ENCODE data around the gene CYB561A3. TPM values are rescaled to one million over a fixed set of nuclear protein-coding genes. Genes with fewer than 3 reads are reported as not detected.

The CYB561A3 gene
- total RNA-seq, 2 experiments from 2014 or later: 28.1 to 63.8 TPM

DNA sequence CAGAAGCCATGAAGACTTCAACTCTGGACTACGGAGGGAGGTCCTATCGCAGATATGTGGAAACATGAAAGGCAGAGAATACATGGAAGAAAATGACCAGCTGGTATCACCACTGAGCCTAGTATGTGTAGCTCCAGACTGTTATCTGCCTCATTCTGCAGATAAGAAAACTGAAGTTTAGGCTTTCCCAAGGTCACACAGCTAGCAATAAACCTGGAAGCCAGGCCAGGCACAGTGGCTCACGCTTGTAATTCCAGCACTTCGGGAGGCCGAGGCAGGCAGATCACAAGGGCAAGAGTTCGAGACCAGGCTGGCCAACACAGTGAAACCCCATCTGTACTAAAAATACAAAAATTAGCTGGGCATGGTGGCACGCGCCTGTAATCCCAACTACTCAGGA is 50.9 kb downstream of the CYB561A3 start:
- CTCF ChIA-PET (ENCODE audit: unreplicated experiment): interaction anchor here (0.8 kb wide), 1 partner anchor 75 kb away, joined by 3 read pairs; no protein-coding TSS in a partner anchor

DNA sequence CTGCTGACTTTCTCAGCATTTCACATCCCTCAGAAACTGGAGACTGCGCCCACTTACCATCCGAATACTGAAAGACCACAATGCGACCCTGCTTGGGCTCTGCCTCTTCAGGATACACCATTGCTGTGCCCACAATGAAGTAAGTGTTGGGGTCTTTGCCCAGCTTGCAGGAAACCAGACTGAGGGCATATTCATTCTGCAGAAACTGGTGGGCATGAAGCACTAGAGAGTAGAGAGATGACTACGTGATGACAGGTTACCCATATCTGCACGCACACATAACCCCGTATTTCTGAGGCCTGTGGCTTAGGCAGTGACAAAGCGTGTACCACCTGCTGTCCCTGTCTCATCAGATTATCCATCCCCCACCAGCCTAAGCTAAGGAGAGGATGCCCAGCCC is 51.9 kb downstream of the CYB561A3 start:
- intact Hi-C loops (cut with micrococcal nuclease; ENCODE audit: unreplicated experiment): no loop called here
- POLR2A ChIA-PET: interaction anchor here (0.6 kb wide), 1 partner anchor 99 kb away, joined by 4 read pairs; no protein-coding TSS in a partner anchor

More for the DNA sequence above, 50.9 kb downstream of the CYB561A3 start:
- no peaks in the 10 kb centered on the region for H4K20me1 ChIP-seq (ENCODE audit: insufficient read depth, low read length)
- H3K79me2 ChIP-seq (ENCODE audit: insufficient read depth, low read depth, low read length): no peaks in the 10 kb centered on the region
- H3K9me2 ChIP-seq (ENCODE audit: insufficient read depth, low read length): no peaks in the 10 kb centered on the region
- TF ChIP-seq EZH2phosphoT487 (IDR thresholded peaks at IDR 0.05; ENCODE audit: borderline replicate concordance, low read depth, low read length): no peak
- TF ChIP-seq, protein P1, sequence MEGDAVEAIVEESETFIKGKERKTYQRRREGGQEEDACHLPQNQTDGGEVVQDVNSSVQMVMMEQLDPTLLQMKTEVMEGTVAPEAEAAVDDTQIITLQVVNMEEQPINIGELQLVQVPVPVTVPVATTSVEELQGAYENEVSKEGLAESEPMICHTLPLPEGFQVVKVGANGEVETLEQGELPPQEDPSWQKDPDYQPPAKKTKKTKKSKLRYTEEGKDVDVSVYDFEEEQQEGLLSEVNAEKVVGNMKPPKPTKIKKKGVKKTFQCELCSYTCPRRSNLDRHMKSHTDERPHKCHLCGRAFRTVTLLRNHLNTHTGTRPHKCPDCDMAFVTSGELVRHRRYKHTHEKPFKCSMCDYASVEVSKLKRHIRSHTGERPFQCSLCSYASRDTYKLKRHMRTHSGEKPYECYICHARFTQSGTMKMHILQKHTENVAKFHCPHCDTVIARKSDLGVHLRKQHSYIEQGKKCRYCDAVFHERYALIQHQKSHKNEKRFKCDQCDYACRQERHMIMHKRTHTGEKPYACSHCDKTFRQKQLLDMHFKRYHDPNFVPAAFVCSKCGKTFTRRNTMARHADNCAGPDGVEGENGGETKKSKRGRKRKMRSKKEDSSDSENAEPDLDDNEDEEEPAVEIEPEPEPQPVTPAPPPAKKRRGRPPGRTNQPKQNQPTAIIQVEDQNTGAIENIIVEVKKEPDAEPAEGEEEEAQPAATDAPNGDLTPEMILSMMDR (conservative IDR thresholded peaks at IDR 0.05; ENCODE audit: low read length): no peak
- no peaks in the 10 kb centered on the region for H3K4me1 ChIP-seq (ENCODE audit: insufficient read depth, low read length, poor library complexity, severe bottlenecking)
- intact Hi-C loops (cut with micrococcal nuclease; ENCODE audit: unreplicated experiment): no loop called here
- no peak overlapping the region for H3K27ac ChIP-seq (ENCODE audit: low read depth, low read length, poor library complexity, severe bottlenecking)
- peaks cover 99% of the 10 kb centered on the region for H3K36me3 ChIP-seq (ENCODE audit: insufficient read depth, low read length)
- no TSS peak for BruUV-seq (replicated peaks)
- H3K4me2 ChIP-seq (ENCODE audit: low read length): no peak overlapping the region
- H3K9me3 ChIP-seq (ENCODE audit: low read length): no peaks in the 10 kb centered on the region
- no peak overlapping the region for H2AFZ ChIP-seq (ENCODE audit: low read length)
- POLR2A ChIA-PET: interaction anchor here (0.7 kb wide), 1 partner anchor 117 kb away, joined by 3 read pairs; no protein-coding TSS in a partner anchor
- DNase-seq (ENCODE audit: low spot score): no peak
- H3K4me3 ChIP-seq (ENCODE audit: low read depth, low read length, poor library complexity, severe bottlenecking): no peak overlapping the region

DNA sequence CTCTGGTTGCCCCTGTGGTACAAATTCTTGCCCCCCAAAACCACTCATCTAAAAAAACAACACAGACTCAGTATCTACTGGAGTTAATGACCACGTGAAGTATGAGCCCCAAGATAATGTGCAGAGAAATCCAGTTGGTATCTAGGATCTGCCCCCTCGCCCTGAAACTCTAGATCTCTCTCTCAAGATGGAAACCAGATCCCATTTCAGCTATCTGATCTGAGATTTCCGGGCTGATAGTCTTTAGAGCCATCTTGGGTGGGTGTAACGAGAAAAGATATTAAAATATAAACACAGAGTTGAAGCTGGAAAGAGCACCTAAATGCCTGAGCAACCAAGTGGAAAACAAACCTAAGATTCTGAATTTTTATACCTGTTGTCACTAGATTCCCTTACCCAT is 52.5 kb downstream of the CYB561A3 start:
- Histone ChIP-seq H2AFZ (ENCODE audit: low read length) (no peak overlapping the region), H3K4me2 (ENCODE audit: low read length) (no peak overlapping the region), H3K27ac (ENCODE audit: low read depth, low read length, poor library complexity, severe bottlenecking) (no peak overlapping the region), H3K9me2 (ENCODE audit: insufficient read depth, low read length) (no peaks in the 10 kb centered on the region), H4K20me1 (ENCODE audit: insufficient read depth, low read length) (no peaks in the 10 kb centered on the region), H3K79me2 (ENCODE audit: insufficient read depth, low read depth, low read length) (no peaks in the 10 kb centered on the region), H3K9me3 (ENCODE audit: low read length) (no peaks in the 10 kb centered on the region), H3K4me3 (ENCODE audit: low read depth, low read length, poor library complexity, severe bottlenecking) (no peak overlapping the region), H3K36me3 (ENCODE audit: insufficient read depth, low read length) (peaks cover 97% of the 10 kb centered on the region), H3K4me1 (ENCODE audit: insufficient read depth, low read length, poor library complexity, severe bottlenecking) (no peaks in the 10 kb centered on the region)
- CTCF ChIA-PET (ENCODE audit: unreplicated experiment): no interaction called here
- DNase-seq (ENCODE audit: low spot score): no peak
- BruUV-seq (replicated peaks): no TSS peak
- intact Hi-C loops (cut with micrococcal nuclease; ENCODE audit: unreplicated experiment): no loop called here
- TF ChIP-seq, protein P1 (conservative IDR thresholded peaks at IDR 0.05; ENCODE audit: low read length): no peak
- TF ChIP-seq EZH2phosphoT487 (IDR thresholded peaks at IDR 0.05; ENCODE audit: borderline replicate concordance, low read depth, low read length): no peak
- POLR2A ChIA-PET: interaction anchor here (0.6 kb wide), 1 partner anchor 99 kb away, joined by 4 read pairs; no protein-coding TSS in a partner anchor

More for the DNA sequence above, 51.9 kb downstream of the CYB561A3 start:
- no peaks in the 10 kb centered on the region for H4K20me1 ChIP-seq (ENCODE audit: insufficient read depth, low read length)
- H3K4me2 ChIP-seq (ENCODE audit: low read length): no peak overlapping the region
- TF ChIP-seq EZH2phosphoT487 (IDR thresholded peaks at IDR 0.05; ENCODE audit: borderline replicate concordance, low read depth, low read length): no peak
- TF ChIP-seq, protein P1 (conservative IDR thresholded peaks at IDR 0.05; ENCODE audit: low read length): no peak
- no peaks in the 10 kb centered on the region for H3K4me1 ChIP-seq (ENCODE audit: insufficient read depth, low read length, poor library complexity, severe bottlenecking)
- no peaks in the 10 kb centered on the region for H3K9me2 ChIP-seq (ENCODE audit: insufficient read depth, low read length)
- no peak overlapping the region for H3K27ac ChIP-seq (ENCODE audit: low read depth, low read length, poor library complexity, severe bottlenecking)
- CTCF ChIA-PET (ENCODE audit: unreplicated experiment): no interaction called here
- no peaks in the 10 kb centered on the region for H3K79me2 ChIP-seq (ENCODE audit: insufficient read depth, low read depth, low read length)
- DNase-seq (ENCODE audit: low spot score): no peak
- H2AFZ ChIP-seq (ENCODE audit: low read length): no peak overlapping the region
- H3K36me3 ChIP-seq (ENCODE audit: insufficient read depth, low read length): peaks cover 99% of the 10 kb centered on the region
- H3K4me3 ChIP-seq (ENCODE audit: low read depth, low read length, poor library complexity, severe bottlenecking): no peak overlapping the region
- BruUV-seq (replicated peaks): no TSS peak
- H3K9me3 ChIP-seq (ENCODE audit: low read length): no peaks in the 10 kb centered on the region

Data from OCI-LY7 (cell line).